Measurements from ENCODE around the gene ATG4A.

Gene ATG4A

DNA sequence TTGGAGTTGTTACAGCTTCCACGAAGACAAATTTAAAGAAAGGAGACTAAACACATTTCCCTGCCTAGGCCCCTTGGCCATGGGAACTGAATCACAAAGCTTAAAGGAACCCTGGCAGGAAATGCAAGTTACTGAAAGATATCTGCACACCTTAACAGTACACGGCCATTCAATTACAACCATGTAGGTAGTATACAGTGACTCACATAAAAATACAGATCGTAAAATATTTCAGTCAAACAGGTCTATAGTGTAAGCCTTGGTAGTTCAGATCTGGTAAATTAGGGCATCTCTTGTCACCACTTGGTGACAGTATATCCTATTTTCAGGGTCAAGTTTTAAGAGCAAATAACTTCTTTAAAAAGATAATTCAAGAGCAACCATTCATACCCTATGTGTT lies 112.0 kb downstream of the ATG4A start:
- TF ChIP-seq, protein P1, sequence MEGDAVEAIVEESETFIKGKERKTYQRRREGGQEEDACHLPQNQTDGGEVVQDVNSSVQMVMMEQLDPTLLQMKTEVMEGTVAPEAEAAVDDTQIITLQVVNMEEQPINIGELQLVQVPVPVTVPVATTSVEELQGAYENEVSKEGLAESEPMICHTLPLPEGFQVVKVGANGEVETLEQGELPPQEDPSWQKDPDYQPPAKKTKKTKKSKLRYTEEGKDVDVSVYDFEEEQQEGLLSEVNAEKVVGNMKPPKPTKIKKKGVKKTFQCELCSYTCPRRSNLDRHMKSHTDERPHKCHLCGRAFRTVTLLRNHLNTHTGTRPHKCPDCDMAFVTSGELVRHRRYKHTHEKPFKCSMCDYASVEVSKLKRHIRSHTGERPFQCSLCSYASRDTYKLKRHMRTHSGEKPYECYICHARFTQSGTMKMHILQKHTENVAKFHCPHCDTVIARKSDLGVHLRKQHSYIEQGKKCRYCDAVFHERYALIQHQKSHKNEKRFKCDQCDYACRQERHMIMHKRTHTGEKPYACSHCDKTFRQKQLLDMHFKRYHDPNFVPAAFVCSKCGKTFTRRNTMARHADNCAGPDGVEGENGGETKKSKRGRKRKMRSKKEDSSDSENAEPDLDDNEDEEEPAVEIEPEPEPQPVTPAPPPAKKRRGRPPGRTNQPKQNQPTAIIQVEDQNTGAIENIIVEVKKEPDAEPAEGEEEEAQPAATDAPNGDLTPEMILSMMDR (IDR thresholded peaks at IDR 0.05; ENCODE audit: insufficient read depth, low read depth, low read length, missing control alignments): no peak
- DNase-seq (ENCODE audit: low read depth): no peak
- no peak overlapping the region for H3K4me3 ChIP-seq (ENCODE audit: low read depth, low read length)
